GM12878 (cell line): Measurements from ENCODE around the gene ESYT2.

Source experiments
- EZH2 ChIP-seq: IDR thresholded peaks from 2 replicates; pipeline ENCODE4 v1.6.1; 2012; ENCODE audit warnings: low read depth, mild to moderate bottlenecking, control low read depth, inconsistent platforms, low read length, borderline replicate concordance; ENCODE audit not compliant: control insufficient read depth
- FOXM1 ChIP-seq: IDR thresholded peaks from 2 replicates; pipeline ENCODE4 v1.6.1; 2012; ENCODE audit warnings: low read depth, mild to moderate bottlenecking, inconsistent platforms, low read length, moderate library complexity
- JUND ChIP-seq: IDR thresholded peaks from 2 replicates; pipeline ENCODE4 v1.6.1; 2012; ENCODE audit warnings: low read depth, mild to moderate bottlenecking, low read length, improper control_type of control experiment, moderate library complexity
- POLR2A ChIP-seq: IDR thresholded peaks from 2 replicates; pipeline ENCODE4 v1.6.1; 2011; ENCODE audit warnings: low read depth, mild to moderate bottlenecking, low read length

DNA sequence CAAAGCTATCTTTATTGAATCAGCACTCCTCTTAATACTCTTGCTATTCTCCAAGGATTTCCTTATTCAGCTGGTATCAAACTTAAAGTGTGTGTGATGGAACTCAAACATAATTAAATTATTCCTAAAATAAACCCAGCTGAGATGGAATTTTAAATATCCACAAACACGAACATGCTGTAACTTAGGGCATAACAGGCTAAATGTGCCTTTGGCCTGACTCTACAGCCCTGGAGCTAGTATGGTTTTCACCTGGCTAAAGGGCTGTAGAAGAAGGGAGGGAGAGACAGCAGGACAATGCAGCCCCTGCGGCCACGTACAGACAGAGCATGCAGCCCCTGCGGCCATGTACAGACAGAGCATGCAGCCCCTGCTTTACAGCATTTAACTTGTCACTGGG, 34.0 kb downstream of the ESYT2 start:
- TF ChIP-seq POLR2A: no peak
- TF ChIP-seq JUND: no peak
- no peak for TF ChIP-seq FOXM1
- TF ChIP-seq EZH2: no peak
